GM12878 (cell line): Measurements from ENCODE around the gene TAMALIN. TPM values are rescaled to one million over a fixed set of nuclear protein-coding genes. Genes with fewer than 3 reads are reported as not detected.

Source experiments
- ATAC-seq: fragments of 200-7000 bp; cut with Tn5 transposase; 3 replicates; pipeline ENCODE4 v1.9.1; 2020; ENCODE audit warnings: mild to moderate bottlenecking, moderate library complexity
- BruUV-seq: library from RNA; stranded (reverse); fragments of 400-500 nt; replicated peaks from 2 replicates; lab custom pipeline; 2021; lab: Mats Ljungman, UMichigan
- CTCF ChIA-PET: fragments of 300-600 bp; sonication (Branson Sonifier 250); formaldehyde crosslinking; extraction: SDS; loops from one replicate; lab custom pipeline; 2021; ENCODE audit warnings: inconsistent platforms; lab: Yijun Ruan, JAX
- POLR2A ChIA-PET: fragments of 350-600 bp; formaldehyde crosslinking; extraction: SDS; loops from one replicate; lab custom pipeline; 2021; ENCODE audit warnings: inconsistent platforms; lab: Charles Lee
- RAD21 ChIA-PET: fragments of 300-600 bp; sonication (Branson Sonifier 250); formaldehyde crosslinking; loops from one replicate; lab custom pipeline; 2023; ENCODE audit warnings: antibody characterized with exemption; ENCODE audit not compliant: unreplicated experiment; lab: Charles Lee
- SMC1A ChIA-PET: fragments of 300-600 bp; sonication (Branson Sonifier 250); formaldehyde crosslinking; loops from one replicate; lab custom pipeline; 2023; ENCODE audit not compliant: unreplicated experiment, uncharacterized antibody; lab: Charles Lee
- DNase-seq: peaks from one replicate; pipeline ENCODE4 v3.0.0-alpha.2; 2011; ENCODE audit warnings: low read depth, low spot score
- FAIRE-seq: peaks from 3 replicates; lab custom pipeline; 2011; peaks lifted over from hg19 to GRCh38; lab: Jason Lieb, UNC
- H2AFZ ChIP-seq: 2 replicates; pipeline ENCODE4 v1.6.0; 2011; ENCODE audit warnings: low read depth, low read length, control low read depth; ENCODE audit not compliant: control insufficient read depth
- H3K27ac ChIP-seq: 2 replicates; pipeline ENCODE4 v1.5.1; 2011; ENCODE audit warnings: control low read depth; ENCODE audit not compliant: control insufficient read depth, insufficient read depth
- H3K27me3 ChIP-seq, 2 experiments: replicated peaks in 1 of 2; 2 replicates each; pipeline versions ENCODE4 v1.6.0 to v1.6.1; 2011; ENCODE audit warnings: low read length in 1 of 2; ENCODE audit not compliant: control insufficient read depth in 2 of 2, insufficient read depth in 2 of 2
- H3K36me3 ChIP-seq, 2 experiments: 2 replicates each; pipeline ENCODE4 v1.5.1; 2011; ENCODE audit warnings: low read length in 1 of 2; ENCODE audit not compliant: control insufficient read depth in 2 of 2, insufficient read depth in 2 of 2
- H3K4me1 ChIP-seq: 2 replicates; pipeline ENCODE4 v1.6.1; 2011; ENCODE audit warnings: mild to moderate bottlenecking, low read length, moderate library complexity, mixed read lengths; ENCODE audit not compliant: control insufficient read depth, insufficient read depth
- H3K4me2 ChIP-seq: 2 replicates; pipeline ENCODE4 v1.6.0; 2011; ENCODE audit warnings: control low read depth; ENCODE audit not compliant: control insufficient read depth, insufficient read depth
- H3K4me3 ChIP-seq: fragments of 200-600 bp; sonication (generic); 2 replicates; pipeline ENCODE4 v1.5.1; 2016
- H3K79me2 ChIP-seq: 2 replicates; pipeline ENCODE4 v1.6.0; 2011; ENCODE audit warnings: low read length; ENCODE audit not compliant: control insufficient read depth, insufficient read depth
- H3K9ac ChIP-seq: 2 replicates; pipeline ENCODE4 v1.8.0; 2011; ENCODE audit warnings: low read length, control low read depth, mixed read lengths; ENCODE audit not compliant: control insufficient read depth, insufficient read depth
- H3K9me3 ChIP-seq: replicated peaks from 3 replicates; pipeline ENCODE4 v1.5.1; 2011; ENCODE audit warnings: mild to moderate bottlenecking, low read length; ENCODE audit not compliant: control insufficient read depth, insufficient read depth
- H4K20me1 ChIP-seq: 2 replicates; pipeline ENCODE4 v1.6.0; 2011; ENCODE audit not compliant: control insufficient read depth, insufficient read depth
- ATF7 ChIP-seq: fragments of 450-650 bp; IDR thresholded peaks from 2 replicates; pipeline ENCODE4 v1.6.1; 2016; ENCODE audit warnings: low read depth, mild to moderate bottlenecking
- RAD51 ChIP-seq: fragments of 450-650 bp; IDR thresholded peaks from 2 replicates; pipeline ENCODE4 v1.6.1; 2016; ENCODE audit warnings: moderate library complexity, mild to moderate bottlenecking, inconsistent platforms
- WGBS: methylation state at CpG from one replicate; pipeline ENCODE4 v1.1.6; 2016; ENCODE audit warnings: low lambda C conversion rate; ENCODE audit not compliant: insufficient replicate concordance, insufficient coverage; ENCODE audit errors: missing lambda C conversion rate; 5-methylcytosine and 5-hydroxymethylcytosine counted together
- in situ Hi-C: fragments of 300-500 bp; cut with MboI; formaldehyde crosslinking; loops from 9 replicates; pipeline ENCODE4 v1.14.3; 2018; ENCODE audit warnings: mixed read lengths
- intact Hi-C: fragments of 100-400 bp; cut with micrococcal nuclease; formaldehyde crosslinking; loops from one replicate; pipeline ENCODE4 v1.14.2; 2022; ENCODE audit not compliant: unreplicated experiment
- polyA plus RNA-seq, 11 experiments: library from polyadenylated mRNA; depleted of rRNA in 4 of 11; unstranded in 6 of 11; stranded (reverse) in 5 of 11; fragments of >200 nt; fragmentation: Nextera tagmentation in 4 of 11; fragmentation: Illumina TruSeq in 1 of 11; extraction: Ambion mirVana in 4 of 11; extraction: Trizol in 1 of 11; gene quantifications; 1 replicate in 1 of 11; 2 replicates in 10 of 11; pipeline versions ENCODE4 v1.2.1 to v1.2.3, GENCODE V29; 2011 to 2016; ENCODE audit warnings: inconsistent platforms in 2 of 11, missing spikeins in 2 of 11, low read depth in 1 of 11
- total RNA-seq, 4 experiments: library from RNA; depleted of rRNA in 3 of 4; stranded (reverse); fragments of >200 nt in 3 of 4; fragmentation: Illumina TruSeq in 1 of 4; extraction: Trizol in 1 of 4; gene quantifications; 2 replicates each; pipeline versions ENCODE4 v1.2.1 to v1.2.3, GENCODE V29; 2013 to 2021
- TF ChIP-seq, protein P1 (sequence below): fragments of 450-650 bp; IDR thresholded peaks from 2 replicates; pipeline ENCODE4 v1.6.1; 2017; ENCODE audit warnings: antibody characterized with exemption, mild to moderate bottlenecking, moderate library complexity

The TAMALIN gene
- total and polyA plus RNA-seq, 10 of the 15 experiments (the other 5 are each of a cell fraction or from before 2014, with no cell fraction given) = 0.09 to 0.58 (median 0.19) TPM; not detected in 4

DNA sequence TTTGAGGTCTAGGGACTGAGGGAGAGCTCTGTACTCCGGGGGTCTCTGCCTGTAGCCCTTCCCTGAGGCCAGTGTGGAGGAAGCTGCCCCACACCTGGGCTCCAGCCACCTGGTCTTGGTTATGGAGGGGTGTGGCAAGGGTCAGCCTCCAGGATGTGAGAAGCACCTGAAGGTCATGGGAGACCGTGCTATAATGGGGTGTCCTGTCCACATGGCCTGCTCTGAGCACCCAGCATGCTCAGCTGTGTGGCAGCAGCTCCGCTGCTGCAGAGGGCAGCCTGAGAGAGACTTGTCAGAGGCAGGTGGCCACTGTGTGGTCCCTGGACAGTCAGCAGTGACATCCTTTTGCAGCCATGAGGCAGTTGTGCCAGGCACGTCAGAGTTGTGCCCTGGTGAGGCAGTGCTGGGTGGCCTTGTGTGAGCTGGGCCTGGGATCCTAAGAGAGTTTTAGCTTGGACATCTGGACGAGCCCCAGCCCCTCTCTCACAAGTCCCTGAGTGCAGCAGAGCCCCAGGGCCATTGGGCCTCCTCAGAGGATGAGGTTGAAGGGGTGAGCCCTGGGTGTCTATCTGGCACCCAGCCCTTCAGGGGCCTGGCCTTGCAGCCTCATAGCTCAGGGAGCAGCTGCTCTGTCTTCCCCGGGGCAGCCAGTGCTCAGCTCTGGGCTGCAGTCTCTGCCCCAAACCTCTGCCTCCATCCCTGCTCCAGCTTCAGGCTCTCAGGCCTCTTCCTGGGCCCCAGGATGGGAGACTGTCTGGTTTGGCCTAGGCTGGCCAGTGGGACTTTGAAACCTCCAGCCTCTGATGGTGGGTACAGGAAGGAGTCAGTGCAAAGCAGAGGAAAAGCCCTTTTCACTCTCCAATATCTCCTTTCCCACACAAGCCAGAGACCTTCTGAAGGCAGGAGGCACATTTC lies 55.7 kb downstream of the TAMALIN start:
- no peak overlapping the region for H2AFZ ChIP-seq

More for the DNA sequence above, 55.7 kb downstream of the TAMALIN start:
- no peaks in the 10 kb centered on the region for H4K20me1 ChIP-seq
- no peak for DNase-seq
- ChIA-PET SMC1A (interaction anchor here (1.2 to 1.7 kb wide), 2 partner anchors 37 to 39 kb away, joined by 3 read pairs; no protein-coding TSS in a partner anchor), POLR2A (interaction anchor here (0.9 kb wide), 1 partner anchor 31 kb away, joined by 3 read pairs; no protein-coding TSS in a partner anchor), CTCF (interaction anchor here (1.5 to 15.1 kb wide), 2 partner anchors 20 to 36 kb away, joined by 4 to 208 read pairs; no protein-coding TSS in a partner anchor), RAD21 (interaction anchor here (0.9 to 1.6 kb wide), 3 partner anchors 26 to 56 kb away, joined by 3 to 6 read pairs (median 3); no protein-coding TSS in a partner anchor)
- no TSS peak for BruUV-seq
- H3K9me3 ChIP-seq = no peaks in the 10 kb centered on the region
- H3K79me2 ChIP-seq = no peaks in the 10 kb centered on the region
- FAIRE-seq = no peak
- WGBS = 23% methylated on average over 6 of the region's 6 CpGs
- ATAC-seq = no peak
- TF ChIP-seq ATF7 (no peak), RAD51 (no peak)
- TF ChIP-seq, protein P1, sequence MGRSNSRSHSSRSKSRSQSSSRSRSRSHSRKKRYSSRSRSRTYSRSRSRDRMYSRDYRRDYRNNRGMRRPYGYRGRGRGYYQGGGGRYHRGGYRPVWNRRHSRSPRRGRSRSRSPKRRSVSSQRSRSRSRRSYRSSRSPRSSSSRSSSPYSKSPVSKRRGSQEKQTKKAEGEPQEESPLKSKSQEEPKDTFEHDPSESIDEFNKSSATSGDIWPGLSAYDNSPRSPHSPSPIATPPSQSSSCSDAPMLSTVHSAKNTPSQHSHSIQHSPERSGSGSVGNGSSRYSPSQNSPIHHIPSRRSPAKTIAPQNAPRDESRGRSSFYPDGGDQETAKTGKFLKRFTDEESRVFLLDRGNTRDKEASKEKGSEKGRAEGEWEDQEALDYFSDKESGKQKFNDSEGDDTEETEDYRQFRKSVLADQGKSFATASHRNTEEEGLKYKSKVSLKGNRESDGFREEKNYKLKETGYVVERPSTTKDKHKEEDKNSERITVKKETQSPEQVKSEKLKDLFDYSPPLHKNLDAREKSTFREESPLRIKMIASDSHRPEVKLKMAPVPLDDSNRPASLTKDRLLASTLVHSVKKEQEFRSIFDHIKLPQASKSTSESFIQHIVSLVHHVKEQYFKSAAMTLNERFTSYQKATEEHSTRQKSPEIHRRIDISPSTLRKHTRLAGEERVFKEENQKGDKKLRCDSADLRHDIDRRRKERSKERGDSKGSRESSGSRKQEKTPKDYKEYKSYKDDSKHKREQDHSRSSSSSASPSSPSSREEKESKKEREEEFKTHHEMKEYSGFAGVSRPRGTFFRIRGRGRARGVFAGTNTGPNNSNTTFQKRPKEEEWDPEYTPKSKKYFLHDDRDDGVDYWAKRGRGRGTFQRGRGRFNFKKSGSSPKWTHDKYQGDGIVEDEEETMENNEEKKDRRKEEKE = no peak
- H3K4me3 ChIP-seq = no peak overlapping the region
- no peak overlapping the region for H3K4me2 ChIP-seq
- in situ Hi-C loops (no loop called here), intact Hi-C loops (no loop called here)
- no peak overlapping the region for H3K27ac ChIP-seq
- H3K36me3 ChIP-seq = no peaks in the 10 kb centered on the region; a peak in 1 of 4 replicates
- H3K4me1 ChIP-seq = no peaks in the 10 kb centered on the region
- H3K27me3 ChIP-seq = no peaks in the 10 kb centered on the region; a peak in 2 of 4 replicates
- no peak overlapping the region for H3K9ac ChIP-seq
